Spleen (tissue), 11 donors: ENCODE measurements around the gene KIAA1217. TPM values are rescaled to one million over a fixed set of nuclear protein-coding genes. Genes with fewer than 3 reads are reported as not detected.

Source experiments
- DNase-seq: peaks from one replicate; pipeline ENCODE4 v3.0.0-alpha.2; 2020
- H3K27ac ChIP-seq, 8 donors: fragments of 200-600 bp; sonication (generic) in 7 of 8; 1 replicate in 4 of 8; 2 replicates in 4 of 8; pipeline versions ENCODE4 v1.5.0 to v1.8.0; 2016 to 2021; ENCODE audit warnings: inconsistent platforms in 4 of 8, mild to moderate bottlenecking in 4 of 8, moderate library complexity in 1 of 8
- H3K27me3 ChIP-seq, 7 donors: fragments of 200-600 bp; sonication (generic) in 6 of 7; replicated peaks in 1 of 7; 1 replicate in 4 of 7; 2 replicates in 3 of 7; pipeline versions ENCODE4 v1.5.0 to v1.8.0; 2016 to 2021; ENCODE audit warnings: inconsistent platforms in 3 of 7, mild to moderate bottlenecking in 1 of 7
- H3K36me3 ChIP-seq, 6 donors: fragments of 200-600 bp; sonication (generic) in 5 of 6; 1 replicate in 4 of 6; 2 replicates in 2 of 6; pipeline versions ENCODE4 v1.5.0 to v1.8.0; 2016 to 2021; ENCODE audit warnings: inconsistent platforms in 2 of 6
- H3K4me1 ChIP-seq, 6 donors: fragments of 200-600 bp; sonication (generic) in 5 of 6; 1 replicate in 3 of 6; 2 replicates in 3 of 6; pipeline versions ENCODE4 v1.5.0 to v1.8.0; 2016 to 2021; ENCODE audit warnings: inconsistent platforms in 3 of 6
- H3K4me3 ChIP-seq, 8 donors: fragments of 200-600 bp; sonication (generic) in 7 of 8; 1 replicate in 4 of 8; 2 replicates in 4 of 8; pipeline versions ENCODE4 v1.5.0 to v1.8.0; 2016 to 2021; ENCODE audit warnings: inconsistent platforms in 4 of 8, mild to moderate bottlenecking in 4 of 8, moderate library complexity in 2 of 8
- H3K9me3 ChIP-seq, 8 donors: fragments of 200-600 bp; sonication (generic) in 7 of 8; 1 replicate in 4 of 8; 2 replicates in 4 of 8; pipeline versions ENCODE4 v1.5.0 to v1.8.0; 2016 to 2021; ENCODE audit warnings: inconsistent platforms in 4 of 8
- CTCF ChIP-seq, 11 experiments: fragments of 200-600 bp in 7 of 11; fragments of 450-650 bp in 4 of 11; sonication (generic) in 4 of 11; IDR thresholded peaks in 8 of 11; conservative IDR thresholded peaks in 3 of 11; 1 replicate in 7 of 11; 2 replicates in 4 of 11; pipeline versions ENCODE4 v1.4.0 to v1.8.0; 2016 to 2021; ENCODE audit warnings: antibody characterized with exemption in 11 of 11, inconsistent platforms in 4 of 11, mild to moderate bottlenecking in 1 of 11
- POLR2A ChIP-seq, 3 donors: fragments of 450-650 bp; IDR thresholded peaks; one replicate each; pipeline ENCODE4 v1.5.1; 2017; ENCODE audit warnings: antibody characterized with exemption in 3 of 3, mild to moderate bottlenecking in 1 of 3
- POLR2AphosphoS5 ChIP-seq, 3 donors: sonication (generic); formaldehyde crosslinking; IDR thresholded peaks; one replicate each; pipeline ENCODE4 v1.5.1; 2017; ENCODE audit warnings: antibody characterized with exemption in 3 of 3
- WGBS, 5 donors: extraction: QIAGEN DNeasy Blood & Tissue Kit in 3 of 5; methylation state at CpG; one replicate each; pipeline versions ENCODE4 v1.1.5 to v1.1.7; 2013 to 2018; 5-methylcytosine and 5-hydroxymethylcytosine counted together
- intact Hi-C: fragments of 100-400 bp; cut with DNase I; formaldehyde crosslinking; loops from one replicate; pipeline ENCODE4 v1.15.0; 2023; ENCODE audit warnings: low total_unique reads
- polyA plus RNA-seq, 3 donors: library from polyadenylated mRNA; stranded (reverse); fragments of 200-250 nt; gene quantifications; one replicate each; pipeline ENCODE4 v1.2.1, GENCODE V29; 2013
- total RNA-seq, 7 donors: library from RNA; depleted of rRNA in 3 of 7; stranded (reverse); fragments of >200 nt in 3 of 7; fragmentation: NEBNext Ultra II Directional in 4 of 7; extraction: Animal tissue kit (Norgen Biotek cat#: 25700) in 4 of 7; gene quantifications; one replicate each; pipeline versions ENCODE4 v1.1.0 to v1.2.1, GENCODE V29; 2016 to 2021
- donor health status: healthy with polysubstance abuse.
- donor health status: DM: no; HTN: no; CAD: no; lungs with moderate emphysema.
- donor health status: DM: no; HTN: no; CAD: no.
- donor health status: Bipolar disorder and iron deficiency.
- donor health status: healthy.
- donor health status: DM: no; HTN: no; CAD: no.
- donor health status: DM: yes; HTN: yes; CAD: no.

Gene KIAA1217
- total and polyA plus RNA-seq, 10 donors = 2.2 to 40.7 (median 21.4) TPM

DNA sequence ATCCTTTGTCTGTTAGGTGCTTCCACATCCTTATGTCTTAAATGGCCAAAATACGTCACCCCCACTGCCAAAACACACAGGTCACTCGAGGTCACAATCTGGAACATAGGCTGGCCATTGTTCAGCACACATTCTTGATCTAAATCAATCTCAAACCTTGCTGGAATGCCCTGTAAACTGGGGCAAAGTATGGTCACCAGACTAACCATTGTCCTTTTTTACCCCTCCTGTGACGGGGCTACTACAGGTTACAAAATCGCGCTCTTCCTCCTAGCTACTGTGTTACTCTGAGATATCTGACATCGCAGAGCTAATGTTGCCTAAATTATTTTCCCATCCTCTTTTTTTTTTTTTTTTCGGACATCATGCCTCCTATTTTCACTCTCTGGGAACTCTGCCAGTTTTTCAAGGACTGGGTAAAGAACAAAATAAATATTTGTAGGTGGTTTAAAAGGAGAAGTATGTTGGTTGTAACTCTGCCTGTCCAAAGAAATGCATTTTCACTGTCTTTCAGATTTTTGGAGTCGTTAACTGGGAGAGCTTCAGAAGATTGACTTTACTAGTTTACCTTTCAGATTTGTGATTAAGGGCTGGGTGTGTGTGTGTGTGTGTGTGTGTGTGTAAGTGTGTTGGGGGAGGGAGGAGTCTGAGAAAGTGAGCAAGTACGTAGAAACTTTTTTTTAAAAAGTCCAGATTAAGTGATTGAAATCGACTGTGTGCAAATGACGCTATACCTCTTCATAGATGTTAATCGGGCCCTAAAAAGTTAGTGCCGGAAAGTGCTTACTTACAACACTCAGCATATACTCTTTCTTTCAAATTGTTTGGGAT lies 942 bp upstream of the KIAA1217 start:
- Histone ChIP-seq H3K4me3 (peak overlapping the region in 5 of 8 donors; percentile 28 to 68 (median 43)), H3K9me3 (no peaks in the 10 kb centered on the region), H3K27ac (peak overlapping the region; percentile 32 to 89 (median 78)), H3K27me3 (peaks cover 0 to 26% (median 0%) of the 10 kb centered on the region in 7 donors), H3K4me1 (peaks cover 0 to 44% (median 13%) of the 10 kb centered on the region in 6 donors), H3K36me3 (no peaks in the 10 kb centered on the region)
- 52 to 69% (median 54%) methylated on average over 13 of the region's 13 CpGs for whole genome bisulfite sequencing, 5 donors
- no peak for DNase-seq
- no peak for TF ChIP-seq CTCF (IDR thresholded peaks at IDR 0.05 in 8 of 11, conservative IDR thresholded peaks at IDR 0.05 in 3 of 11)
- no peak for TF ChIP-seq POLR2A (IDR thresholded peaks at IDR 0.05)
- TF ChIP-seq POLR2AphosphoS5 (IDR thresholded peaks at IDR 0.05) = peak in 1 of 3 donors; percentile 47
- intact Hi-C loops = loop anchor here (10.0 kb wide), 1 partner anchor 157 kb away; no protein-coding TSS in a partner anchor

GRCh38 chr10:24209432-24209771 lies 464 bp downstream of the KIAA1217 start:
- no peaks in the 10 kb centered on the region for H3K9me3 ChIP-seq
- DNase-seq = no peak
- WGBS, 5 donors = 3 to 8% (median 3%) methylated on average over 5 of the region's 5 CpGs
- no peak for TF ChIP-seq POLR2AphosphoS5 (IDR thresholded peaks at IDR 0.05)
- TF ChIP-seq POLR2A (IDR thresholded peaks at IDR 0.05) = no peak
- no peak for TF ChIP-seq CTCF (IDR thresholded peaks at IDR 0.05 in 8 of 11, conservative IDR thresholded peaks at IDR 0.05 in 3 of 11)
- peaks cover 0 to 44% (median 13%) of the 10 kb centered on the region in 6 donors for H3K4me1 ChIP-seq
- no peaks in the 10 kb centered on the region for H3K36me3 ChIP-seq
- H3K27me3 ChIP-seq = peaks cover 0 to 26% (median 0%) of the 10 kb centered on the region in 7 donors
- peak overlapping the region; percentile 32 to 89 (median 78) for H3K27ac ChIP-seq
- H3K4me3 ChIP-seq = peak overlapping the region; percentile 2 to 68 (median 34)
- intact Hi-C loops = loop anchor here (10.0 kb wide), 1 partner anchor 155 kb away; no protein-coding TSS in a partner anchor

- Histone ChIP-seq H3K4me1 (peaks cover 0 to 48% (median 13%) of the 10 kb centered on the region in 6 donors), H3K36me3 (no peaks in the 10 kb centered on the region), H3K4me3 (peak overlapping the region in 7 of 8 donors; percentile 22 to 68 (median 40)), H3K27ac (peak overlapping the region in 7 of 8 donors; percentile 23 to 89 (median 78)), H3K27me3 (peaks cover 0 to 26% (median 0%) of the 10 kb centered on the region in 7 donors), H3K9me3 (no peaks in the 10 kb centered on the region)
- DNase-seq = no peak
- intact Hi-C loops = loop anchor here (10.0 kb wide), 1 partner anchor 155 kb away; no protein-coding TSS in a partner anchor
- 22 to 37% (median 26%) methylated on average over 12 of the region's 12 CpGs for WGBS, 5 donors
- TF ChIP-seq CTCF (IDR thresholded peaks at IDR 0.05 in 8 of 11, conservative IDR thresholded peaks at IDR 0.05 in 3 of 11) (no peak), POLR2AphosphoS5 (IDR thresholded peaks at IDR 0.05) (peak in 2 of 3 donors; percentile 23 to 30)
Measured at GRCh38 chr10:24209946-24210491, 1.1 kb downstream of the KIAA1217 start.

- H3K4me1 ChIP-seq = peaks cover 0 to 53% (median 13%) of the 10 kb centered on the region in 6 donors
- 72 to 83% (median 80%) methylated on average over 2 of the region's 2 CpGs for WGBS, 5 donors
- no peaks in the 10 kb centered on the region for H3K36me3 ChIP-seq
- H3K27me3 ChIP-seq = peaks cover 0 to 26% (median 0%) of the 10 kb centered on the region in 7 donors
- no peak for DNase-seq
- peak overlapping the region in 2 of 8 donors; percentile 48 to 68 for H3K4me3 ChIP-seq
- TF ChIP-seq POLR2AphosphoS5 (IDR thresholded peaks at IDR 0.05) (no peak), CTCF (IDR thresholded peaks at IDR 0.05 in 8 of 11, conservative IDR thresholded peaks at IDR 0.05 in 3 of 11) (no peak), POLR2A (IDR thresholded peaks at IDR 0.05) (no peak)
- intact Hi-C loops = no loop called here
- peak overlapping the region in 4 of 8 donors; percentile 77 to 89 (median 84) for H3K27ac ChIP-seq
- H3K9me3 ChIP-seq = no peaks in the 10 kb centered on the region
Measured at GRCh38 chr10:24210501-24210900, 1.6 kb downstream of the KIAA1217 start.
